Activated CD4-positive, alpha-beta T cell treated with anti-CD3 and anti-CD28 coated beads for 36 hours (primary cell): ENCODE results near the gene MRS2. TPM values are rescaled to one million over a fixed set of nuclear protein-coding genes. Genes with fewer than 3 reads are reported as not detected.
"Not testable (repeated sequence)": the region's sequence is repeated elsewhere in the genome, so short reads cannot be mapped to it uniquely, and the experiment has no call there.

Experiments used
- ATAC-seq: fragments of 200-7000 bp; cut with Tn5 transposase; one replicate; pipeline ENCODE4 v1.10.0; 2021; ENCODE audit warnings: mild to moderate bottlenecking, moderate library complexity
- CTCF ChIA-PET: fragments of 350-600 bp; sonication (Branson Sonifier 250); formaldehyde crosslinking; loops from one replicate; lab custom pipeline; 2021; ENCODE audit warnings: antibody characterized with exemption; lab: Charles Lee
- POLR2A ChIA-PET: fragments of 350-600 bp; sonication (Branson Sonifier 250); formaldehyde crosslinking; loops from one replicate; lab custom pipeline; 2021; ENCODE audit warnings: antibody characterized with exemption, inconsistent platforms; lab: Charles Lee
- DNase-seq: peaks from one replicate; pipeline ENCODE4 v3.0.0-alpha.2; 2020
- H3K27ac Mint-ChIP-seq: one replicate; pipeline ENCODE4 v1.8.0; 2021; ENCODE audit warnings: mixed read lengths
- H3K27me3 Mint-ChIP-seq: one replicate; pipeline ENCODE4 v1.8.0; 2021; ENCODE audit warnings: mixed read lengths
- H3K36me3 Mint-ChIP-seq: one replicate; pipeline ENCODE4 v1.8.0; 2021; ENCODE audit warnings: low read depth, mixed read lengths
- H3K4me1 Mint-ChIP-seq: one replicate; pipeline ENCODE4 v1.8.0; 2021; ENCODE audit warnings: mixed read lengths
- H3K4me3 Mint-ChIP-seq: one replicate; pipeline ENCODE4 v1.8.0; 2021; ENCODE audit warnings: mild to moderate bottlenecking, moderate library complexity, mixed read lengths
- H3K9me3 Mint-ChIP-seq: one replicate; pipeline ENCODE4 v1.8.0; 2021; ENCODE audit warnings: low read depth, mixed read lengths
- intact Hi-C, 2 experiments: fragments of 100-400 bp; cut with DNase I in 1 of 2; cut with micrococcal nuclease in 1 of 2; formaldehyde crosslinking; loops; one replicate each; pipeline versions ENCODE4 v1.14.2 to v1.15.1; 2022 to 2024; cut with DNase I, micrococcal nuclease
- total RNA-seq, 2 experiments: library from RNA; stranded (reverse); gene quantifications; one replicate each; pipeline ENCODE4 v1.2.3, GENCODE V29; 2021

The MRS2 gene
- total RNA-seq, 2 experiments from 2014 or later, result 21.0 to 25.5 TPM

GRCh38 chr6:24374612-24375011, 28.1 kb upstream of the MRS2 start:
- peaks cover 5% of the 10 kb centered on the region for H3K27me3 Mint-ChIP-seq
- H3K4me1 Mint-ChIP-seq, result no peaks in the 10 kb centered on the region
- ATAC-seq, result no peak
- no peaks in the 10 kb centered on the region for H3K36me3 Mint-ChIP-seq
- no peak for DNase-seq
- intact Hi-C loops, result no loop called here
- H3K27ac Mint-ChIP-seq, result no peak overlapping the region
- H3K4me3 Mint-ChIP-seq, result no peak overlapping the region
- ChIA-PET CTCF (interaction anchor here (1.0 to 1.5 kb wide), 4 partner anchors 15 to 91 kb away, joined by 3 to 4 read pairs (median 3); no protein-coding TSS in a partner anchor), POLR2A (no interaction called here)
- no peaks in the 10 kb centered on the region for H3K9me3 Mint-ChIP-seq

- Mint-ChIP-seq H3K4me1 (no peaks in the 10 kb centered on the region), H3K4me3 (no peak overlapping the region), H3K36me3 (no peaks in the 10 kb centered on the region), H3K27me3 (peaks cover 7% of the 10 kb centered on the region), H3K9me3 (no peaks in the 10 kb centered on the region), H3K27ac (no peak overlapping the region)
- ChIA-PET CTCF (interaction anchor here (0.7 kb wide), 1 partner anchor 719 kb away, joined by 3 read pairs; no protein-coding TSS in a partner anchor), POLR2A (no interaction called here)
- intact Hi-C loops, result no loop called here
- no peak for DNase-seq
- no peak for ATAC-seq
These were observed 25.9 kb upstream of the MRS2 start for GRCh38 chr6:24376871-24377270.

- no peak overlapping the region for H3K27ac Mint-ChIP-seq
- peaks cover 7% of the 10 kb centered on the region for H3K27me3 Mint-ChIP-seq
- ChIA-PET POLR2A (no interaction called here), CTCF (no interaction called here)
- no peaks in the 10 kb centered on the region for H3K36me3 Mint-ChIP-seq
- no peaks in the 10 kb centered on the region for H3K9me3 Mint-ChIP-seq
- no peak for ATAC-seq
- no peak for DNase-seq
- intact Hi-C loops, result no loop called here
- H3K4me1 Mint-ChIP-seq, result no peaks in the 10 kb centered on the region
- no peak overlapping the region for H3K4me3 Mint-ChIP-seq
These were observed 24.2 kb upstream of the MRS2 start for GRCh38 chr6:24378473-24379097.

GRCh38 chr6:24381476-24382219, 21.1 kb upstream of the MRS2 start:
- peaks cover 12% of the 10 kb centered on the region for H3K27me3 Mint-ChIP-seq
- intact Hi-C loops, result no loop called here
- H3K4me3 Mint-ChIP-seq, result no peak overlapping the region
- H3K9me3 Mint-ChIP-seq, result no peaks in the 10 kb centered on the region
- CTCF ChIA-PET, result no interaction called here
- no peak for DNase-seq
- no peak overlapping the region for H3K27ac Mint-ChIP-seq
- POLR2A ChIA-PET, result no interaction called here
- H3K4me1 Mint-ChIP-seq, result no peaks in the 10 kb centered on the region
- H3K36me3 Mint-ChIP-seq, result no peaks in the 10 kb centered on the region
- no peak for ATAC-seq

- Mint-ChIP-seq H3K4me1 (no peaks in the 10 kb centered on the region), H3K27ac (no peak overlapping the region), H3K9me3 (no peaks in the 10 kb centered on the region), H3K36me3 (no peaks in the 10 kb centered on the region), H3K4me3 (no peak overlapping the region), H3K27me3 (peaks cover 12% of the 10 kb centered on the region)
- intact Hi-C loops, result no loop called here
- ATAC-seq (no peak), DNase-seq (no peak)
- ChIA-PET CTCF (no interaction called here), POLR2A (no interaction called here)
These were observed 20.6 kb upstream of the MRS2 start for GRCh38 chr6:24382220-24382540.

- H3K27ac Mint-ChIP-seq, CTCF ChIA-PET, ATAC-seq, POLR2A ChIA-PET, H3K4me3 Mint-ChIP-seq, H3K9me3 Mint-ChIP-seq, intact Hi-C loops, H3K4me1 Mint-ChIP-seq, H3K36me3 Mint-ChIP-seq, DNase-seq: not testable (repeated sequence)
- H3K27me3 Mint-ChIP-seq, result peaks cover 14% of the 10 kb centered on the region
These were observed 19.7 kb upstream of the MRS2 start for GRCh38 chr6:24382891-24383494.

- H3K4me3 Mint-ChIP-seq, ATAC-seq, CTCF ChIA-PET: not testable (repeated sequence)
These were observed 18.2 kb upstream of the MRS2 start for GRCh38 chr6:24384369-24385130.

GRCh38 chr6:24385536-24386269, 17.0 kb upstream of the MRS2 start:
- no peak overlapping the region for H3K4me3 Mint-ChIP-seq
- POLR2A ChIA-PET, result no interaction called here
- no peaks in the 10 kb centered on the region for H3K4me1 Mint-ChIP-seq
- intact Hi-C loops, result no loop called here
- H3K9me3 Mint-ChIP-seq, result no peaks in the 10 kb centered on the region
- no peak for ATAC-seq
- H3K36me3 Mint-ChIP-seq, result no peaks in the 10 kb centered on the region
- peaks cover 9% of the 10 kb centered on the region for H3K27me3 Mint-ChIP-seq
- CTCF ChIA-PET, result no interaction called here
- DNase-seq, result no peak
- H3K27ac Mint-ChIP-seq, result no peak overlapping the region

More at GRCh38 chr6:24384369-24385130, 18.2 kb upstream of the MRS2 start:
- H3K9me3 Mint-ChIP-seq, H3K27ac Mint-ChIP-seq, POLR2A ChIA-PET, DNase-seq, H3K36me3 Mint-ChIP-seq, H3K4me1 Mint-ChIP-seq, intact Hi-C loops: not testable (repeated sequence)
- H3K27me3 Mint-ChIP-seq, result peaks cover 10% of the 10 kb centered on the region

- no peak for DNase-seq
- POLR2A ChIA-PET, result no interaction called here
- ATAC-seq, result no peak
- no peaks in the 10 kb centered on the region for H3K4me1 Mint-ChIP-seq
- intact Hi-C loops, result no loop called here
- no peak overlapping the region for H3K4me3 Mint-ChIP-seq
- peaks cover 9% of the 10 kb centered on the region for H3K27me3 Mint-ChIP-seq
- H3K9me3 Mint-ChIP-seq, result no peaks in the 10 kb centered on the region
- H3K27ac Mint-ChIP-seq, result no peak overlapping the region
- CTCF ChIA-PET, result interaction anchor here (0.6 to 0.8 kb wide), 2 partner anchors 105 to 417 kb away, joined by 3 to 5 read pairs; no protein-coding TSS in a partner anchor
- H3K36me3 Mint-ChIP-seq, result no peaks in the 10 kb centered on the region
These were observed 14.9 kb upstream of the MRS2 start for GRCh38 chr6:24387818-24388217.

GRCh38 chr6:24391208-24391607, 11.5 kb upstream of the MRS2 start:
- H3K4me1 Mint-ChIP-seq, result no peaks in the 10 kb centered on the region
- H3K27me3 Mint-ChIP-seq, result peaks cover 2% of the 10 kb centered on the region
- intact Hi-C loops, result loop anchor here in 1 of 2 experiments (5.0 kb wide), 1 partner anchor 109 kb away; no protein-coding TSS in a partner anchor
- no peaks in the 10 kb centered on the region for H3K36me3 Mint-ChIP-seq
- POLR2A ChIA-PET, result no interaction called here
- DNase-seq, result no peak
- CTCF ChIA-PET, result no interaction called here
- H3K4me3 Mint-ChIP-seq, result no peak overlapping the region
- no peak for ATAC-seq
- H3K9me3 Mint-ChIP-seq, result no peaks in the 10 kb centered on the region
- H3K27ac Mint-ChIP-seq, result no peak overlapping the region
